GM12891 (cell line): ENCODE measurements around the gene ERCC3. TPM values are rescaled to one million over a fixed set of nuclear protein-coding genes. Genes with fewer than 3 reads are reported as not detected.
A peak's percentile ranks its signal among the peaks of the same experiment; 100 is the strongest.

Experiments used
- DNase-seq: peaks from one replicate; pipeline ENCODE4 v3.0.0; 2011; ENCODE audit warnings: low spot score; ENCODE audit not compliant: insufficient read length
- FAIRE-seq: peaks from 2 replicates; lab custom pipeline; 2011; peaks lifted over from hg19 to GRCh38; lab: Jason Lieb, UNC
- PAX5 ChIP-seq: IDR thresholded peaks from 2 replicates; pipeline ENCODE4 v1.6.1; 2011; ENCODE audit warnings: low read length, moderate library complexity, mild to moderate bottlenecking; ENCODE audit not compliant: insufficient read depth, severe bottlenecking
- POLR2A ChIP-seq: IDR thresholded peaks from 2 replicates; pipeline ENCODE4 v1.6.1; 2011; ENCODE audit warnings: low read depth, low read length, control low read depth
- POLR2AphosphoS5 ChIP-seq: IDR thresholded peaks from 2 replicates; pipeline ENCODE4 v1.6.1; 2011; ENCODE audit warnings: low read depth, low read length, control low read depth
- POU2F2 ChIP-seq: IDR thresholded peaks from 2 replicates; pipeline ENCODE4 v1.6.1; 2011; ENCODE audit warnings: low read depth, mild to moderate bottlenecking, control low read depth, low read length, moderate library complexity
- SPI1 ChIP-seq: IDR thresholded peaks from 2 replicates; pipeline ENCODE4 v1.6.1; 2011; ENCODE audit warnings: low read depth, low read length, control low read depth
- TAF1 ChIP-seq: IDR thresholded peaks from 2 replicates; pipeline ENCODE4 v1.6.1; 2011; ENCODE audit warnings: low read depth, low read length, control low read depth
- polyA plus RNA-seq: library from polyadenylated mRNA; unstranded; fragments of >200 nt; gene quantifications from one replicate; pipeline ENCODE4 v1.2.1, GENCODE V29; 2012; ENCODE audit warnings: low read depth, missing spikeins, inconsistent platforms; ENCODE audit not compliant: missing spikeins

The ERCC3 gene
- 29.9 TPM for polyA plus RNA-seq

- FAIRE-seq (peak; percentile 81), DNase-seq (peak; percentile 94)
- peak; percentile 81 for TF ChIP-seq TAF1
- peak; percentile 86 for TF ChIP-seq POLR2A
- peak; percentile 93 for TF ChIP-seq POLR2AphosphoS5
- TF ChIP-seq POU2F2: no peak
Measured at GRCh38 chr2:127293748-127294562, at the start of gene ERCC3. Gene ERCC3 (minus strand): TSS chr2:127294144. CDS start chr2:127294081, 63 bp downstream.

- no peak for FAIRE-seq
- TF ChIP-seq PAX5: no peak
- no peak for TF ChIP-seq POLR2A
- TF ChIP-seq POU2F2: no peak
- no peak for TF ChIP-seq TAF1
- no peak for TF ChIP-seq POLR2AphosphoS5
- no peak for TF ChIP-seq SPI1
- no peak for DNase-seq
Measured at GRCh38 chr2:127343277-127343676, 49.3 kb upstream of the ERCC3 start.

- DNase-seq: no peak
- TF ChIP-seq SPI1: peak; percentile 96
- no peak for TF ChIP-seq POLR2AphosphoS5
- no peak for TF ChIP-seq POLR2A
- no peak for TF ChIP-seq POU2F2
- FAIRE-seq: peak; percentile 78
Measured at GRCh38 chr2:127342101-127342500, 48.2 kb upstream of the ERCC3 start.

- TF ChIP-seq PAX5: no peak
- TF ChIP-seq SPI1: no peak
- TF ChIP-seq POLR2A: no peak
- TF ChIP-seq TAF1: no peak
- no peak for TF ChIP-seq POU2F2
- no peak for TF ChIP-seq POLR2AphosphoS5
- DNase-seq (no peak), FAIRE-seq (no peak)
Measured at GRCh38 chr2:127332335-127332734, 38.4 kb upstream of the ERCC3 start.

- FAIRE-seq (no peak), DNase-seq (no peak)
- no peak for TF ChIP-seq POLR2AphosphoS5
- TF ChIP-seq POLR2A: no peak
- TF ChIP-seq POU2F2: no peak
- no peak for TF ChIP-seq SPI1
- TF ChIP-seq PAX5: no peak
- TF ChIP-seq TAF1: no peak
Measured at GRCh38 chr2:127330753-127331152, 36.8 kb upstream of the ERCC3 start.

- FAIRE-seq: no peak
- TF ChIP-seq TAF1 (no peak), POU2F2 (no peak), POLR2A (no peak), POLR2AphosphoS5 (no peak), SPI1 (no peak), PAX5 (no peak)
- no peak for DNase-seq
Measured at GRCh38 chr2:127326289-127326945, 32.5 kb upstream of the ERCC3 start.

GRCh38 chr2:127324635-127325034, 30.7 kb upstream of the ERCC3 start:
- no peak for FAIRE-seq
- DNase-seq: no peak
- no peak for TF ChIP-seq POU2F2
- TF ChIP-seq TAF1: no peak
- TF ChIP-seq PAX5: no peak
- no peak for TF ChIP-seq POLR2AphosphoS5
- TF ChIP-seq POLR2A: no peak
- no peak for TF ChIP-seq SPI1

- no peak for DNase-seq
- FAIRE-seq: no peak
- TF ChIP-seq PAX5: no peak
- no peak for TF ChIP-seq POLR2A
- no peak for TF ChIP-seq POU2F2
- TF ChIP-seq SPI1: no peak
- no peak for TF ChIP-seq TAF1
- TF ChIP-seq POLR2AphosphoS5: no peak
Measured at GRCh38 chr2:127321303-127321702, 27.4 kb upstream of the ERCC3 start.

- DNase-seq (no peak), FAIRE-seq (peak; percentile 20)
- TF ChIP-seq POLR2AphosphoS5 (no peak), SPI1 (no peak), PAX5 (no peak), POU2F2 (no peak)
Measured at GRCh38 chr2:127320586-127321275, 26.8 kb upstream of the ERCC3 start.
